ENCODE results near the gene CPA3.

- TF ChIP-seq CTCF (IDR thresholded peaks at IDR 0.05; ENCODE audit: borderline replicate concordance, extremely low read depth, low read length, poor library complexity, severe bottlenecking) (no peak), EZH2 (IDR thresholded peaks at IDR 0.05; ENCODE audit: borderline replicate concordance, low read depth, low read length, severe bottlenecking) (no peak)
Measured at GRCh38 chr3:148873270-148873927, 8.3 kb downstream of the CPA3 start.
